HepG2 (cell line): Measurements from ENCODE around the gene ZNF652. TPM values are rescaled to one million over a fixed set of nuclear protein-coding genes. Genes with fewer than 3 reads are reported as not detected.
A peak's percentile ranks its signal among the peaks of the same experiment; 100 is the strongest.

Source experiments
- ATAC-seq: fragments of 200-7000 bp; cut with Tn5 transposase; 3 replicates; pipeline ENCODE4 v1.9.1; 2020; ENCODE audit warnings: mild to moderate bottlenecking, moderate library complexity
- BruUV-seq: library from RNA; stranded (reverse); fragments of 400-500 nt; replicated peaks from 2 replicates; lab custom pipeline; 2021; lab: Mats Ljungman, UMichigan
- CTCF ChIA-PET: fragments of 300-600 bp; formaldehyde crosslinking; extraction: SDS; loops from one replicate; lab custom pipeline; 2021; ENCODE audit warnings: low total read pairs, inconsistent platforms, low intra/inter-chr PET ratio; lab: Yijun Ruan, JAX
- POLR2A ChIA-PET: fragments of 350-600 bp; sonication (Branson Sonifier 250); formaldehyde crosslinking; loops from one replicate; lab custom pipeline; 2020; ENCODE audit warnings: antibody characterized with exemption, inconsistent platforms; lab: Yijun Ruan, JAX
- DNase-seq: peaks from one replicate; pipeline ENCODE4 v3.0.0-alpha.2; 2015; ENCODE audit warnings: low spot score
- FAIRE-seq: peaks from 3 replicates; lab custom pipeline; 2011; peaks lifted over from hg19 to GRCh38; lab: Jason Lieb, UNC
- H2AFZ ChIP-seq: one replicate; pipeline ENCODE4 v1.6.1; 2011; ENCODE audit warnings: low read length, inconsistent platforms
- H3K27ac ChIP-seq: fragments of 300-600 bp; 3 replicates; pipeline ENCODE4 v1.8.0; 2011; ENCODE audit warnings: mixed run types, mild to moderate bottlenecking, mixed read lengths, low read length, inconsistent platforms; ENCODE audit not compliant: insufficient read depth; ENCODE audit errors: extremely low read length
- H3K27me3 ChIP-seq, 2 experiments: fragments of 200-600 bp in 1 of 2; 2 replicates in 1 of 2; 3 replicates in 1 of 2; pipeline versions ENCODE4 v1.6.0 to v1.8.0; 2011; ENCODE audit warnings: low read length in 2 of 2, mild to moderate bottlenecking in 2 of 2, moderate library complexity in 2 of 2, inconsistent platforms in 1 of 2; ENCODE audit not compliant: insufficient read depth in 2 of 2, control insufficient read depth in 1 of 2
- H3K36me3 ChIP-seq, 2 experiments: fragments of 200-600 bp in 1 of 2; replicated peaks in 1 of 2; 2 replicates in 1 of 2; 3 replicates in 1 of 2; pipeline versions ENCODE4 v1.5.1 to v1.8.0; 2011; ENCODE audit warnings: low read length in 2 of 2, inconsistent platforms in 1 of 2; ENCODE audit not compliant: insufficient read depth in 2 of 2, control insufficient read depth in 1 of 2
- H3K4me1 ChIP-seq: 2 replicates; pipeline ENCODE4 v1.5.1; 2012; ENCODE audit warnings: low read length, inconsistent platforms; ENCODE audit not compliant: insufficient read depth
- H3K4me2 ChIP-seq: 2 replicates; pipeline ENCODE4 v1.6.0; 2011; ENCODE audit warnings: low read depth, low read length, inconsistent platforms
- H3K4me3 ChIP-seq, 3 experiments: fragments of 200-600 bp in 1 of 3; sonication (generic), shearing (Covaris generic) in 1 of 3; replicated peaks in 1 of 3; 2 replicates each; pipeline ENCODE4 v1.5.1; 2011 to 2016; ENCODE audit warnings: low read length in 3 of 3, inconsistent platforms in 2 of 3, low read depth in 2 of 3, mild to moderate bottlenecking in 2 of 3, control low read depth in 1 of 3, mixed read lengths in 1 of 3; ENCODE audit not compliant: insufficient read depth in 1 of 3
- H3K79me2 ChIP-seq: one replicate; pipeline ENCODE4 v1.6.1; 2011; ENCODE audit warnings: low read length, inconsistent platforms; ENCODE audit not compliant: insufficient read depth
- H3K9ac ChIP-seq: 2 replicates; pipeline ENCODE4 v1.6.0; 2011; ENCODE audit warnings: mild to moderate bottlenecking, low read depth, low read length, inconsistent platforms; ENCODE audit not compliant: insufficient read depth
- H3K9me3 ChIP-seq: 2 replicates; pipeline ENCODE4 v1.5.1; 2012; ENCODE audit warnings: mild to moderate bottlenecking, low read length
- H4K20me1 ChIP-seq: 2 replicates; pipeline ENCODE4 v1.6.0; 2011; ENCODE audit warnings: inconsistent platforms, mild to moderate bottlenecking, low read length, moderate library complexity; ENCODE audit not compliant: insufficient read depth
- AHDC1 ChIP-seq: sonication (generic); formaldehyde crosslinking; IDR thresholded peaks from 2 replicates; pipeline ENCODE4 v1.5.1; 2020; ENCODE audit warnings: mild to moderate bottlenecking, missing genetic modification reagents, borderline replicate concordance
- BATF2 ChIP-seq: sonication (generic); formaldehyde crosslinking; IDR thresholded peaks from 2 replicates; pipeline ENCODE4 v1.8.0; 2022; ENCODE audit warnings: mild to moderate bottlenecking, missing genetic modification reagents, moderate library complexity
- CENPBD1 ChIP-seq: sonication (generic); formaldehyde crosslinking; IDR thresholded peaks from 2 replicates; pipeline ENCODE4 v1.8.0; 2022; ENCODE audit warnings: missing genetic modification reagents, low read depth, mild to moderate bottlenecking, borderline replicate concordance
- GFI1 ChIP-seq: sonication (generic); formaldehyde crosslinking; IDR thresholded peaks from 2 replicates; pipeline ENCODE4 v1.5.0; 2020; ENCODE audit warnings: missing genetic modification reagents, mild to moderate bottlenecking, borderline replicate concordance
- ZNF343 ChIP-seq: sonication (generic); formaldehyde crosslinking; IDR thresholded peaks from 2 replicates; pipeline ENCODE4 v1.4.0; 2020; ENCODE audit warnings: mild to moderate bottlenecking, missing genetic modification reagents
- ZNF629 ChIP-seq: sonication (generic); formaldehyde crosslinking; conservative IDR thresholded peaks from 2 replicates; pipeline ENCODE4 v1.5.0; 2020; ENCODE audit warnings: missing genetic modification reagents
- WGBS: methylation state at CpG from one replicate; pipeline ENCODE4 v1.1.6; 2017; ENCODE audit warnings: low lambda C conversion rate; 5-methylcytosine and 5-hydroxymethylcytosine counted together
- in situ Hi-C: cut with HindIII; loops from 2 replicates; pipeline ENCODE4 v1.10.0; 2017; ENCODE audit warnings: low pct_unique_long_range_greater_than_20kb; ENCODE audit not compliant: extremely low pct_ligation_motif_present
- intact Hi-C: fragments of 100-400 bp; cut with micrococcal nuclease; formaldehyde crosslinking; loops from one replicate; pipeline ENCODE4 v1.10.0; 2022; ENCODE audit not compliant: unreplicated experiment
- polyA plus RNA-seq, 8 experiments: library from polyadenylated mRNA; depleted of rRNA in 3 of 8; stranded (reverse) in 7 of 8; unstranded in 1 of 8; fragments of >200 nt; fragmentation: Illumina TruSeq in 4 of 8; extraction: Trizol in 4 of 8; gene quantifications; 2 replicates each; pipeline versions ENCODE4 v1.2.1 to v1.2.3, GENCODE V29; 2011 to 2016; ENCODE audit warnings: low read depth in 4 of 8, missing spikeins in 1 of 8, mixed read lengths in 1 of 8; ENCODE audit not compliant: insufficient read depth in 1 of 8
- total RNA-seq, 5 experiments: library from RNA; depleted of rRNA; stranded (reverse); fragments of >200 nt; fragmentation: Illumina TruSeq; extraction: Trizol; gene quantifications; 2 replicates each; pipeline ENCODE4 v1.2.3, GENCODE V29; 2016; ENCODE audit warnings: low read depth in 1 of 5

The ZNF652 gene
- total and polyA plus RNA-seq, 2 of the 13 experiments (the other 11 are each of a cell fraction or from before 2014, with no cell fraction given): 16.2 to 30.2 TPM

GRCh38 chr17:49249890-49250522 lies 112.0 kb downstream of the ZNF652 start:
- ATAC-seq (no peak), FAIRE-seq (no peak), DNase-seq (no peak)
- Histone ChIP-seq H2AFZ (no peak overlapping the region), H3K36me3 (no peaks in the 10 kb centered on the region), H3K4me2 (no peak overlapping the region), H3K79me2 (no peaks in the 10 kb centered on the region), H3K9me3 (no peaks in the 10 kb centered on the region), H3K4me3 (no peak overlapping the region), H3K27me3 (peaks cover 1 to 22% of the 10 kb centered on the region in 2 experiments; a peak in 4 of 5 replicates), H3K9ac (no peak overlapping the region), H3K4me1 (peaks cover 6% of the 10 kb centered on the region; the same call in 1 of the 2 replicates), H3K27ac (no peak overlapping the region), H4K20me1 (no peaks in the 10 kb centered on the region)
- WGBS: 34% methylated on average over 12 of the region's 12 CpGs
- BruUV-seq: no TSS peak
- POLR2A ChIA-PET: interaction anchor here (0.6 kb wide), 1 partner anchor 678 kb away, joined by 3 read pairs; no protein-coding TSS in a partner anchor
- intact Hi-C loops: no loop called here
- in situ Hi-C loops: no loop called here
- CTCF ChIA-PET: no interaction called here
- TF ChIP-seq ZNF629 (CRISPR knock-in tag) (0 out of 2 replicates have a peak, but pooled peaks have one; percentile 25), CENPBD1 (no peak)

- FAIRE-seq: no peak
- POLR2A ChIA-PET: no interaction called here
These were observed 112.7 kb downstream of the ZNF652 start for GRCh38 chr17:49249292-49249794.

More at GRCh38 chr17:49249292-49249794, 112.7 kb downstream of the ZNF652 start:
- intact Hi-C loops (no loop called here), in situ Hi-C loops (no loop called here)
- H3K36me3 ChIP-seq: no peaks in the 10 kb centered on the region
- TF ChIP-seq GFI1 (CRISPR knock-in tag) (no peak), BATF2 (no peak), ZNF343 (CRISPR knock-in tag) (no peak), AHDC1 (CRISPR knock-in tag) (no peak)
- ATAC-seq (no peak; the same call in 2 of the 3 replicates), DNase-seq (no peak)
- H2AFZ ChIP-seq: no peak overlapping the region
- H3K79me2 ChIP-seq: no peaks in the 10 kb centered on the region
- BruUV-seq: no TSS peak
- no peak overlapping the region for H3K4me2 ChIP-seq
- H3K27ac ChIP-seq: no peak overlapping the region
- no peaks in the 10 kb centered on the region for H3K9me3 ChIP-seq
- no peak overlapping the region for H3K4me3 ChIP-seq
- H3K4me1 ChIP-seq: peaks cover 6% of the 10 kb centered on the region; the same call in 1 of the 2 replicates
- WGBS: 7% methylated on average over 10 of the region's 10 CpGs
- no peak overlapping the region for H3K9ac ChIP-seq
- CTCF ChIA-PET: no interaction called here
- no peaks in the 10 kb centered on the region for H4K20me1 ChIP-seq
- H3K27me3 ChIP-seq: peaks cover 1 to 28% of the 10 kb centered on the region in 2 experiments; a peak in 4 of 5 replicates
